IMR-90 (cell line): ENCODE measurements around the gene CDH12.

Experiments
- CTCF ChIP-seq: conservative IDR thresholded peaks from 2 replicates; pipeline ENCODE4 v1.5.1; 2012; ENCODE audit warnings: mild to moderate bottlenecking, low read depth, low read length, improper control_type of control experiment
- MAZ ChIP-seq: IDR thresholded peaks from 2 replicates; pipeline ENCODE4 v1.6.1; 2012; ENCODE audit warnings: low read depth, mild to moderate bottlenecking, low read length, improper control_type of control experiment, moderate library complexity, borderline replicate concordance
- MXI1 ChIP-seq: IDR thresholded peaks from 2 replicates; pipeline ENCODE4 v1.6.1; 2012; ENCODE audit warnings: low read depth, mild to moderate bottlenecking, low read length, moderate library complexity, borderline replicate concordance
- NFE2L2 ChIP-seq: fragments of 150-350 bp; IDR thresholded peaks from 2 replicates; pipeline ENCODE4 v1.6.1; 2016; ENCODE audit warnings: low read depth, mild to moderate bottlenecking, low read length
- POLR2A ChIP-seq: IDR thresholded peaks from 2 replicates; pipeline ENCODE4 v1.6.1; 2012; ENCODE audit warnings: mild to moderate bottlenecking, low read depth, low read length
- RAD21 ChIP-seq: IDR thresholded peaks from 2 replicates; pipeline ENCODE4 v1.6.1; 2012; ENCODE audit warnings: low read length, improper control_type of control experiment
- RCOR1 ChIP-seq: IDR thresholded peaks from 2 replicates; pipeline ENCODE4 v1.6.1; 2012; ENCODE audit warnings: mild to moderate bottlenecking, low read length, improper control_type of control experiment; ENCODE audit not compliant: insufficient replicate concordance
- RFX5 ChIP-seq: IDR thresholded peaks from 2 replicates; pipeline ENCODE4 v1.8.0; 2012; ENCODE audit warnings: low read depth, mild to moderate bottlenecking, low read length, moderate library complexity
- USF2 ChIP-seq: fragments of 150-350 bp; IDR thresholded peaks from 2 replicates; pipeline ENCODE4 v1.6.1; 2017; ENCODE audit warnings: mild to moderate bottlenecking, antibody characterized with exemption, low read length, low read depth

- TF ChIP-seq CTCF (no peak), POLR2A (no peak), RFX5 (no peak), USF2 (no peak), RAD21 (no peak), NFE2L2 (no peak), MAZ (no peak), MXI1 (no peak), RCOR1 (no peak)
Observed at GRCh38 chr5:22539762-22540161, 313.4 kb downstream of the CDH12 start.
